ENCODE data around the gene TLX2. TPM values are rescaled to one million over a fixed set of nuclear protein-coding genes. Genes with fewer than 3 reads are reported as not detected.
A peak's percentile ranks its signal among the peaks of the same experiment; 100 is the strongest.

TLX2 gene
- total RNA-seq, 3 donors from 2014 or later: not detected

DNA sequence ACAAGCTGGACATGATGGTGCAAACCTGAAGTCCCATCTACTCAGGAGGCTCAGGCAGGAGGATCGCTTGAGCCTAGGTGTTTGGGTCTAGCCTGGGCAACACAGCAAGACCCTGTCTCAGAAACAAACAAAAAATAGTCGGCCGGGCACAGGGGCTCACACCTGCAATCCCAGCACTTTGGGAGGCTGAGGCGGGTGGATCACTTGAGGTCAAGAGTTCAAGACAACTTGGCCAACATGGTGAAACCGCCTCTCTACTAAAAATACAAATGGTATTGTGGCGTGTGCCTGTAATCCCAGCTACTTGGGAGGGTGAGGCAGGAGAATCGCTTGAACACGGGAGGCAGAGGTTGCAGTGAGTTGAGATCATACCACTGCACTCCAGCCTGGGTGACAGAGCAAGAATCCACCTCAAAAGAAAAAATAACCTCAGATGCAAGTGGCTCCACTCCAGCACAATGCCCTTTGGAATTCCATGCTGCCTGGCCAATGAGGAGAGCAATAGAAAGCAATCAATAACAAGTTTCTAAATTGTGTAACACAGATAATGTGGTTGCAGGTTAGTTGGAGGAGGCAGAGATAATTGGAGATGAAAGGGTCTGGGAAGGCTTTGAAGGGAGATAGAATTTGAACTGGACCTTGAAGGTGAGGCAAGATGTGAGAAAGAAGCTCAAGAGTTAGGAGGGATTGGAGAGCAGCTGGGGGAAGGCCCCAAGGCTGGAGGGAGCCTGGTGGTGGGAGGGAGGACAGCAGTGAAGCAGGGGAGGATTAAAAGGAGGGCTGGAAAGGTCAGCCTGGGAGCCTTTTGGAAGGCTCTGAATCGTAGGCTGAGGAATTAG, 25.4 kb upstream of the TLX2 start:
- DNase-seq: no peak
- Mint-ChIP-seq H3K36me3 (ENCODE audit: insufficient read depth) (peaks cover 42% of the 10 kb centered on the region), H3K4me1 (ENCODE audit: low read depth) (peaks cover 4% of the 10 kb centered on the region), H3K4me3 (no peak overlapping the region), H3K9me3 (no peaks in the 10 kb centered on the region), H3K27me3 (ENCODE audit: low read depth) (no peaks in the 10 kb centered on the region)
- no peak for ATAC-seq

DNA sequence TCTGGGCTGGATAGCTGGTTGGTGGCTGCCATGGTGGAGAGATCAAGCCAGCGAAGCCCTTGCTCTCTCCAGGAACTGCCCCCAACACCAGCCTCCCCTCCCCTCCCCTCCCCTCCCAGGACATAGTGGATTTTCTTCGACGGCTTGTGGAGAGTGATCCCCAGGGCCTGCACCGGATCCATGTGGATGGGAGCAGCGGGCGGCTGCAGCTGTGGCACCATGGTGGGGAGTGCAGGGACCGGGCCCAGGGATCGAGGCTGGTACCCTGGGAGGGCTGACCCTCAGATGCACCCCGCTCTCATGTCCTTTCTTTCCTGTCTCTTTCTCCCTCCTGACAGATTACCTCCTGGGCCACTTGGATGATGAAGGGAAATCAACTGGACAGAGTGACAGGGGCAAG, 24.3 kb upstream of the TLX2 start:
- Mint-ChIP-seq H3K36me3 (ENCODE audit: insufficient read depth) (peaks cover 47% of the 10 kb centered on the region), H3K9me3 (no peaks in the 10 kb centered on the region), H3K4me1 (ENCODE audit: low read depth) (peaks cover 2% of the 10 kb centered on the region), H3K4me3 (no peak overlapping the region), H3K27me3 (ENCODE audit: low read depth) (no peaks in the 10 kb centered on the region)
- ATAC-seq (no peak), DNase-seq (no peak)

DNA sequence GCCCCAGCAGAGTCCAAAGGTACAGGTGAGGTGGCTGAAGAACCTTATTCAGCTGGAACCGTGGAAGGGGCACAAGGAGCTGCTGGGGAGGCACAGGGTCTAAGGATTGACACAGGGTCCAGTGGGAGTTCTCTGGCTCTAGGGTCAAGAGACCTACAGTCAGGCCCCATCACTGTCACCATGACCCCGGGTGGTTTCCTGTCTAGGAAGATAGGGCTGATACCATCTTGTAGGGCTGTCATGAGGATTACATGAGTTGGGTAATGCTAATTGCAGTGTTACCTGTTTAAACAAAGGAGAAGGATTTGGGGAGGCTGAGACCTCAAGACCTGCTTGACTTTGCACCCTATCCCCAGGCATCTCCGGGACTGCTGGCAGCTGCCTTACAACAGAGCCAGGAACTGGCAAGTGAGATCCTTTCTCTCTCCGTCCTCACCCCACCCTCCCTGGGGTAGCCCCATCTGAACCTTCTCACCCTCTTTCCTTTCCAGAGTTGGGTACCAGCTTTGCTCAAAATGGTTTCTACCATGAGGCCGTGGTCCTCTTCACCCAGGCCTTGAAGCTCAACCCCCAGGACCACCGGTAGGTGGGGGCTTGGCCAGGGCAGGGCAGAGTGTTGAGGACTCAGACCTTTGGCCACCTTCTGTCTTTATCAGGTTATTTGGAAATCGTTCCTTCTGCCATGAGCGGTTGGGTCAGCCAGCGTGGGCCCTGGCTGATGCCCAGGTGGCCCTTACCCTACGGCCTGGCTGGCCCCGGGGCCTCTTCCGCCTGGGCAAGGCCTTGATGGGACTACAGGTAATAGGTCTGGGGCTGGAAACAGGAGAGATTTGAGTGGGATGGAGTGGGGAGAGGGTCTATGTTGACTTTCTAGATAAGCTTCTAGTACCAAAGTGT, 22.4 kb upstream of the TLX2 start:
- ATAC-seq (no peak), DNase-seq (no peak)
- Mint-ChIP-seq H3K4me1 (ENCODE audit: low read depth) (no peaks in the 10 kb centered on the region), H3K9me3 (no peaks in the 10 kb centered on the region), H3K36me3 (ENCODE audit: insufficient read depth) (peaks cover 38% of the 10 kb centered on the region), H3K27me3 (ENCODE audit: low read depth) (no peaks in the 10 kb centered on the region), H3K4me3 (no peak overlapping the region)

DNA sequence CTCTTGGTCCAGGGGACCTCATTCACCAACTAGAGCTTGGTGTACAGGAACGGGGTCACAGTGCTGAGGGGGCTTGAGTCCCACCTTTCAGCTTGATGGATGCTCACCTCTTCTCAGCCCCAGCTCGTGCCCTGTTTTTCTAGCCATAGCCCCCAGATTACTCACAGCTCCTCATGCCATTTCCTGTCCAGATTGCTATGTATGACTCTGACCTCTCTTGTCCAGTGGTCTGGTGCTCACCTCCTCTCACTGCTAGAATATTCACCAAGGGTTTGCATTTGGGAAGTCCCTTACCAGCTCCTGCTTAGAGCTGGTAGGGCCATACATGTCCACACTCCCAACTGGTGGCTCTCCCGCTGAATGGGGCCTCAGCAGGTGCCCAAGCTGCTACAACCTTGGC, 20.7 kb upstream of the TLX2 start:
- Mint-ChIP-seq H3K27me3 (ENCODE audit: low read depth) (peaks cover 11% of the 10 kb centered on the region), H3K4me3 (no peak overlapping the region), H3K36me3 (ENCODE audit: insufficient read depth) (peaks cover 37% of the 10 kb centered on the region), H3K9me3 (no peaks in the 10 kb centered on the region), H3K4me1 (ENCODE audit: low read depth) (peaks cover 11% of the 10 kb centered on the region)
- DNase-seq (no peak), ATAC-seq (no peak)

DNA sequence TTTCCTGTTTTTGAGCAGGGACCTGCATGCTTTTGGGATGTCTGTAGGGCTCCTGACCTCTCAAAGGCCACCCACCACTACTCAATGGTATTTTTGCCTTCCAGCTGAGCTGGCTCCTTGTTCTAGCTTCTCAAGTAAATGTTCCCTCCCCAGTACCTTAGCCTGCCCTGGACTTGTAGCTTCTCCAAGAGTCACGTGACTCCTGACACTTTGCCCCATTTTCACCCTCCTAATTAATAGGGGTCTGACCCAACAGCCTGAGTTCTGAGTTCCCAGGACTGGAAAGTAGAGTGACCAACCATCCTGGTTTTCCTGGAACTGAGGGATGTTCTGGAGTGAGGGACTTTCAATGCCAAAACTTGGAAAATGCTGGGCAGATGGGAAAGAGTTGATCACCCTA, 18.8 kb upstream of the TLX2 start:
- Mint-ChIP-seq H3K9me3 (no peaks in the 10 kb centered on the region), H3K4me3 (no peak overlapping the region), H3K4me1 (ENCODE audit: low read depth) (peaks cover 24% of the 10 kb centered on the region), H3K27me3 (ENCODE audit: low read depth) (peaks cover 27% of the 10 kb centered on the region), H3K36me3 (ENCODE audit: insufficient read depth) (peaks cover 27% of the 10 kb centered on the region)
- DNase-seq: no peak
- no peak for ATAC-seq

DNA sequence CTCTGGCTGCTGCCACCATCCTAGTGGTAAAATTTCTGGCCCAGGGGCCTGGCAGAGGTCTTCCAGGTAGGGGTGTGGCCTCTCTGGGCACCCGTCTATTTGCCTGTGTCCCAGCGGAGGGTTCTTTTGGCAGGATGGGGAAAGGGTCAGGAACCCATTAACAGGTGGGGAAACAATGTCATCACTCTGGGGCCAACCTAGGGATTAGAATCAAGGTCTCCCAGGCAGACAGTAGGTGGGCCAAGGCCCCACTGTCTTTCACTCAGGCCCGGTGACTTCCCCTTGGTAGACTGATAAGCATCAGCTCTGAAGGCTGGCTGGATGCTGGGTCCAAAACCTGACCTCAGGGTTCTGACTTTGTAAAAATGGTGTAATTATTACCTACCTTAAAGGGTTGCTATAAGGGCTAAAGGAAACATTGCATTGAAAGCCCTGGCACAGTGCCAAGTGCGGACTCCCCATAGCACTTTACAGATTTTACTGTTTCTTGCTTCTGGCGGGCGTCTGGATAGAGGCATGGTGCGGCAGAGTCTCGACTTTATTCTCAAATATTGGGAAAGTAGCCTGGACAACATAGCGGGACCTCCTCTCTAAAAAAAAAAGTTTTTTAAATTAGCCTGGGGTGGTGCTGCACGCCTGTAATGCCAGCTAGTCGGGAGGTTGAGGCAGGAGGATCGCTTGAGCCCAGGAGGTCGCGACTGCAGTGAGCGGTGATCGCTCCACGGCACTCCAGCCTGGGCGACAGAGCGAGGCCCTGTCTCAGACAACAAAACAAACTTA, 17.1 kb upstream of the TLX2 start:
- ATAC-seq (no peak), DNase-seq (no peak)
- Mint-ChIP-seq H3K27me3 (ENCODE audit: low read depth) (peaks cover 45% of the 10 kb centered on the region), H3K4me1 (ENCODE audit: low read depth) (peaks cover 26% of the 10 kb centered on the region), H3K36me3 (ENCODE audit: insufficient read depth) (peaks cover 16% of the 10 kb centered on the region), H3K9me3 (no peaks in the 10 kb centered on the region), H3K4me3 (peak overlapping the region; percentile 81)

DNA sequence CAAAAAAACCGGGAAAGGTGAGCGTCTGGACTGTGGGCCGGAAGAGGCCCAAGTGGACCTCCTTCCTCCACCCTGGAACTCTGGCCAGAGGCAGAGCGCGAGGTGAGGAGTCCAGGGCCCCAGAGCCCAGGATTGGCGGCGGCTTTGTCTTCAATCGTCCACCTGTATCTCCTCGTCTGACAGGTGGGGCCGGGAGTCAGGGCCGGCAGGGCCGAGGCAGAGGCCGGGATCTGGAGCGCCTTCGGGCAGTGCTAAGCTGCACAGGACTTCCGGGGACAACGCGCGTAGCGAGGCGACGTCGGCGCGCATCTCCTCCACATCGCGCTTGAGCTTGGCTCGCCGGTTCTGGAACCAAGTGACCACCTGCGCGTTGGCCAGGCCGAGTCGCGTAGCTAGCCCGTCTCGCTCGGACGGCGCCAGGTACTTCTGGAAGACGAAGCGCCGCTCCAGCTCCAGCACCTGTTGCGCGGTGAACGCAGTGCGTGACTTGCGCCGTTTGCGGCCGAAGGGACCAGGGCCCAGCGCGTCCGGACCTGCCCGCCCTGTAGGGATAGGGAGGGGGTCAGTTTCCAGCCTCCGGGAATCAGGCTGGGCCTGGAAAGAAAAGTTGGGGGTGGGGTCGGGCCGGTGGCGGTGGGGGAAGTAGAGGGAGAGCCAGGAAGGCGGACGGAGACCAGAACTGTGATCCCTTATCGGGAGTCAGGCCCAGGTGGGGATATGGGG, 16.3 kb upstream of the TLX2 start:
- peak; percentile 32 to 37 for ATAC-seq
- Mint-ChIP-seq H3K27me3 (ENCODE audit: low read depth) (peaks cover 52% of the 10 kb centered on the region), H3K36me3 (ENCODE audit: insufficient read depth) (peaks cover 10% of the 10 kb centered on the region), H3K4me3 (peak overlapping the region; percentile 81), H3K9me3 (no peaks in the 10 kb centered on the region), H3K4me1 (ENCODE audit: low read depth) (peaks cover 32% of the 10 kb centered on the region)
- no peak for DNase-seq

DNA sequence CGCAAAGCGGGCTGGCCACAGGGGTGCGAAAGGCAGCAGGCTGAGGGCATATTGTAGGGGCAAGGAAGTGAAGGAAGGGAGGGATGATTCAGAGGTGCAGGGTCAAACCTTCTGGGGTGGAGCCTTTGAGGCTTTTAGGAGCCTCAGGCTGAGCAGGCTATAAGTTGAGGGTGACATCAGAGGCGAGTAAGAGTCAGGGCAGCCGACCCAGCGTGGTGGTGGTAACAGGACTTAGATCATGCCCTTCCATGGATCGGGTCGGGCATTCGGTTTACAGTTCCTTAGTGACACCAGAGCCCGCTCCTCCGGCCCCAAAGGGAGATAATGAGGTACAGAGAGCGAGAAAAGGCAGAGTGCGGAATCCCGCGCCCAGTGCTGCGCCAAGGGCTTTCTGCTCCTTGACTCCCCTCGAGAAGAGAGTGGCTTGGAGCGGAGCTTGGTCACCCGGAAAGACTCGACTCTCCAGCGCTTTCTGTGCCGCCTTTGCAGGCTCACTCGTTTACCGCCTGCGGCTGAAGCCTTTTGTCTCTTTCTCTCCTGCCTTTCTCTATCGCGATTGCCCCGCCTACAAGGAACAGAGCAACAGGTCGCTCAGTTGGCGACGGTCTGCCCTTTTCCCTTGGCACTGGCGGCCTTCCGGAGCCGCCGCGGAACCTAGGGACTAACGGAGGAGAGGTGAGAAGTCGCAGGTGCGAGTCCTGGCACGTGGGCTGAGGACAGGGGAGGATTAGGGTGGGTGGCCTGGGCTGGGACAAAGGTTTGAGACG, 15.6 kb upstream of the TLX2 start:
- Mint-ChIP-seq H3K27me3 (ENCODE audit: low read depth) (peaks cover 60% of the 10 kb centered on the region), H3K4me1 (ENCODE audit: low read depth) (peaks cover 36% of the 10 kb centered on the region), H3K4me3 (peak overlapping the region; percentile 81), H3K9me3 (no peaks in the 10 kb centered on the region), H3K36me3 (ENCODE audit: insufficient read depth) (peaks cover 6% of the 10 kb centered on the region)
- no peak for DNase-seq
- peak; percentile 45 to 63 for ATAC-seq

DNA sequence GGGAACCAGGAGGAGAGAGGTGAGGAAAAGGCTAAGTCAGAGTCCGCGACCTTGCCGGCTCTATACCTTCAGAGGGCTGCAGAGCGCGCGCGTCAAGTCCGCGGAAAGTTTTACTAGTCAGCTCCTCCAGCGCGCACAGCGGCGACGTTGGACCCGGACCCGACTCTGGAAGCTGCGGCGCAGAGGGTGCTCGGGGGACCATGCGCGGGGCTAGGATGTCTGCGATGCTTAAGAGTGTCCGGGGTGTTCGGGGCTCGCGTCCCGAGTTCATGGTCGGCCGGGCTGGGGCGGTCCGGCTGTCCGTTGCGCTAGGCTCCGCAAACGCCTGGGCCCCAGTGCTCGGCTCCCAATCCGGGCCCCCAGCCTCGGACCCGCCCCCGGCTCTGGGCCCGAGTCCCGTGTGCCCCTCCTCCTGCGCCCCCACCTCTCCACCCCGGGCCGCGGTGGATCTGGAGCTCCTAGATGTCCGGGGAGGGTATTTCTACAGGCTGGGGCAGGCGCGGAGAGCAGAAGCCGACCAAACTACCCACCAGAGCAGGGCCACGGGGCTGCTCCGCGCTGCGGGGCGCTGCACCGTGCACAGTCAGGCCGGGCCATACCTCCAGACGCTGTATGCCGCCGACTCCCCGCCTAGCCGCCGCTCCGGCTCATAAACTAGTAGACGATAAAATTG, 14.8 kb upstream of the TLX2 start, which contains the start of gene LBX2:
LBX2 (minus strand) TSS at position 337 of the 673 bp plus-strand sequence; CDS start at position 271, 66 bp downstream.
- DNase-seq: no peak
- H3K27me3 Mint-ChIP-seq (ENCODE audit: low read depth): peaks cover 67% of the 10 kb centered on the region
- H3K9me3 Mint-ChIP-seq: no peaks in the 10 kb centered on the region
- peaks cover 42% of the 10 kb centered on the region for H3K4me1 Mint-ChIP-seq (ENCODE audit: low read depth)
- peak; percentile 29 to 35 for ATAC-seq
- H3K4me3 Mint-ChIP-seq: peak within 1 kb of the TSS; percentile 81
- peaks cover 3% of the 10 kb centered on the region for H3K36me3 Mint-ChIP-seq (ENCODE audit: insufficient read depth)

DNA sequence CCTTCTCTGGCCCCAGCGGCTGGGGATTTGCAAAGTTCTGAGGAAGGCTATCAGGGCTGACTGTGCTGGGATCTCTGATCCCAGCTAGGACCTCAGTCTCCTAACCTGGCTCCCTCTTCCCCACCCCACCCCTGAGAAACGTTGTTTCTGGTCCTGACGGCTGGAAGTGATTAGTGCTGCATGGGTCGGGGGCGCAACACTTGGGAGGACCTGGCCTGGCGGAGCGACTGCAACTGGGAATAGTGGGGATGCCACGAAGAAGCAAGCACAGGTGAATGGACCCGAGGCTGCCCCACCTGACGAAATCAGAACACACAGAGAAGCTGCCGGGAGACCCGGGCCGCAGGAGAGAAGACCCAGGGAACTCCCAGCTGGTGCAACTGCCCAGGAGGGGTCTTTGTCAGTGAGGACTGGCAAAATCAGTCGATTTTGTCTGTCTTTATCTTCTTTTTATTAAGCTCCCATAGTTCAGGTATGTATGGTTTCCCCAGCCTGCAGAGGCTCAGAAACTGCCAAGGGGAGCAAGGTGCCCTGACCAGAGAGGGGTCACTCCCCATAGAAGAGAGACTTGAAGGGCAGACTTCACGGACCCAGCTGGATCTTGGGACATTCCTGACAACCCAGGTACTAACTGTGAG, 14.2 kb upstream of the TLX2 start:
- peaks cover 10% of the 10 kb centered on the region for H3K36me3 Mint-ChIP-seq (ENCODE audit: insufficient read depth)
- peaks cover 71% of the 10 kb centered on the region for H3K27me3 Mint-ChIP-seq (ENCODE audit: low read depth)
- no peaks in the 10 kb centered on the region for H3K9me3 Mint-ChIP-seq
- peaks cover 46% of the 10 kb centered on the region for H3K4me1 Mint-ChIP-seq (ENCODE audit: low read depth)
- no peak overlapping the region for H3K4me3 Mint-ChIP-seq
- ATAC-seq: no peak
- DNase-seq: no peak

DNA sequence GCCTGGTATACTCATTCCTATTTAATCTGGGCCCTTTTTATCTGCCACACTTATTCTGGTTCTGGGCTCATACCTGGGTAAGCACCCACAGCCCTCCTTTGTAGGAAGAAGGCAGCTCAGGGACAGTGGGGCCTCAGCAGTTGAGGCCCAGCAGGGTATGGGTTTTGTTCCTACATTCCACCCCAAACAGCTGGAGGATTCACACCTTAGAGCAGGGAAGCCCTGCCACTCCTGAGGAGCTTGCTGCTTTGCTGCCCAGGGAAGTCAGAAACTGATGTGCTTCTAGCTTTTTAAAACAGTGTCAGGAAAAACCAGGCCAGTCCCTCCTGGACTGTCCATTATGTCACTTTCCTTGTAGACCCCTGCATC, 13.7 kb upstream of the TLX2 start:
- no peak for DNase-seq
- no peaks in the 10 kb centered on the region for H3K9me3 Mint-ChIP-seq
- no peak overlapping the region for H3K4me3 Mint-ChIP-seq
- peaks cover 71% of the 10 kb centered on the region for H3K27me3 Mint-ChIP-seq (ENCODE audit: low read depth)
- H3K36me3 Mint-ChIP-seq (ENCODE audit: insufficient read depth): peaks cover 14% of the 10 kb centered on the region
- no peak for ATAC-seq
- H3K4me1 Mint-ChIP-seq (ENCODE audit: low read depth): peaks cover 46% of the 10 kb centered on the region

DNA sequence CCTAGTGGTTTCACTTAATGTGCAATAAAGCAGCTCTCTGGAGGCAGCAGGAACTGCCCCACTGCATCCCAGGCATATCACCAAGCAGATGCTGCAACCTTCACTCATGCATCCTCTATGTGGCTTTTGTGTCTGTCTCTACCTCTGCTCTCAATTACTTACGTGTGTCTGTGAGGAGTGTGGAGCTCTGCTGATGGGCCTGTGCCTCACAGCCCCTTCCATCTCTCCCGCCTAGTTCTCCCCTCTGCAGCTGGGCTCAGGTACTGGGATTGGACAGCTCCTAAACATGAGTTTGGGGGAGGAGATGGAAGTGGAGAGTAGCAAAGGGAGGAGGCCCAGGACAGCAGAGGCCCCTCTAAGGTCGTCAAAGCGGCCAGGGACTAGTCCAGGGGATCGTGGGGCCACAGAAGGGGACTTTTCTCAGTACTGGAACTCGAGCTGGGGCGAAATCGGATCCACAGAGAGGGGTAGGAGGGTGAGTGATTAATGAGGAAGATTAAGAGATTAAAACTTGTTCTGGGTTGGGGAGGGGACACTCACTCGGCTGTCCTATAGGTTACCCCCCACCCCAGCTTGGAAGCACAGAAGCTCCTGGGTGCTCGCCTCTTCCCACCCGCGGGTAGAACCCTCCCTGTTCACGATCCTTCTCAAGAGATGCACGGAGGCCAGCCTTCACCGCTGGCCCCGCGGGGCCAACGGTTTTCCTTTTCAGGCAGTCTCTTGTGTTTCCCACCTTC, 12.7 kb upstream of the TLX2 start:
- Mint-ChIP-seq H3K4me3 (peak overlapping the region; percentile 62), H3K27me3 (ENCODE audit: low read depth) (peaks cover 71% of the 10 kb centered on the region), H3K4me1 (ENCODE audit: low read depth) (peaks cover 51% of the 10 kb centered on the region), H3K9me3 (no peaks in the 10 kb centered on the region), H3K36me3 (ENCODE audit: insufficient read depth) (peaks cover 15% of the 10 kb centered on the region)
- DNase-seq (no peak), ATAC-seq (no peak)
